Stimulated activated CD4-positive, alpha-beta T cell treated with anti-CD3 and anti-CD28 coated beads, Interleukin-2, amount 100 ng/mL, for 48 hours (primary cell): ENCODE results near the gene DCX.

Experiments used
- DNase-seq, 2 donors: peaks; one replicate each; pipeline ENCODE4 v3.0.0-alpha.2; 2020

The DCX gene

DNA sequence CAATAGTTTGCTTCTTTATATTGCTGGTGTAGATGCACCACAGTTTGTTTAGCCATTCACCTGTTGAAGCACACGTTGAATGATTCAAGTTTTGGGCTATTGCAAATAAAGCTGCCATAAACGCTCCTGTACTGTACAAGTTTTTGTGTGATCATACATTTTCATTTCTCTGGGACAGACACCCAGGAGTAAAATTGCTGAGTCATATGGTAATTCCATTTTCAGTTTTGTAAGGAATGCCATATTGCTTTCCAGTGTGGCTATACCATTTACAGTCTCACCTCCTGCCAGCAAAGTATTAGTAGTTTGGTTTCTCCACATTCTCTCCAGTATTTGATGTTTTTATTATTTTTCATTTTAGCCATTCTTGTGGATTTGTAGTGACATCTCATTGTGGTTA, 109.7 kb downstream of the DCX start:
- DNase-seq: no peak

DNA sequence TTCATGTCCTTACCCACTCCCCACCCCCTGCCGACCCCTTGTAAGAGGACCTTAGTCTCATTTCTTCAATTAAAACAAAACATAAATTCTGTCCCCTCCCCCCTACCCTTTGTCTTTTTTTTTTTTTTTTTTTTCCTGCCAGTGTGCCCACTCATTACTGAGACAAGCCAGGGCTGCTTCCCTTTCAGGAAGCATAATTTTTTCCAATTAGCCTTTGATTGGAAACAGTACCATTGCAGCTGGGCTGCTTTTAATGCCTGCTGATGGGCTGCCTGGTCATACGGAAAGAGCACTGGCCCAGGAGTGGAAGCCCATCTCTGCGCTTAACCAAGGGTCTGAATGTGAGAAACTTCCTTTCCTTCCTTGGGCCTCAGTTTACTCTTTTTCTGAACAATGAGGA, 123.2 kb downstream of the DCX start:
- no peak for DNase-seq

DNA sequence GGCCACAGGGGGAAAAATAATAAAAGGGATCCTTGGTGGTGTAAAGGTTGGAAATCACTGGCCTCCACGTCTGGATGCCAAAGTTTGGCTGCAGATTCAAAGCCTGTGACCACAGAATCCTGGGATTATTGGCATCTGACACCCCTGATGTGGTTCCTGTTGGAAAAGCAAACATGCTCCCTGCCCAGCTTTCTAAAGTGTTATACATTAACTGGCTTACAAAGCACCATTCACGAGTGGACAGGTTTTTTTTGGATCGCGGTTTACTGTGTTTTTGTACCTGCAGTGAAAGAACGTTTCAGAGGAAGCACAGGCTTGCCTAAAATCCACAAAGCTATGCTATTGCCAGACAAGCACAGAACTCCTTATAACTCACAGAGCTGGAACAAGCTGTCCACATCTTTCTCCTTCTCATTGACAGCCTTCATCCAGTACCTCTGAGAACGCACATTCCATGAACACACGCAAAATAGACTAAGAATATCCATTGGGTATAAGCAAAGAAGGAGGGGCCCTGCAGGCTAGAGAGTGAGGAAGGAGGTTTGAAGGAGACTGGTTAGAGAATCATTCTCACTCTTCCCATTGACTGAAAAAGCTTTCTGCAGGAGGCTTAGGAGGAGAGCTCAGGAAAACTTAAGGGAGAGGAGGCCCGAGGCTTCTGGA, 127.2 kb downstream of the DCX start:
- DNase-seq: no peak

DNA sequence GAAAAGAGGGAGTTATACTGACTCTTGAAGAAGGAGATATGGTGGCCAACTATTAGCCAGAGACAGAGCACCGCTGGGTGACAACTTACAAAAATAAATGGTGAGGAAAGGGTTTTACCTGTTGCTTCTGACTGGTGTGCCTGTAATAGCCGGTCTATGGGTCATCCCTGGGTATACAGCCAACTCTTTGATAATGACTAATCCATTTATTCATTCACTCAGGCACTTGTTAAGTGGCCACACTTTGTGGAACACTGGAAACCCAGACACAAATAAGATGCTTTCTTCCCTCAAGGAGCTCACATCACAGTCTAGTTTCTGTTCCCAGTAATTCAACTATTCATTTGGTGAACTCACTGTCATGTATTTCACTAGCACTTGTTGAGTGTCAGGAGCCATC, 128.5 kb downstream of the DCX start:
- DNase-seq: no peak

DNA sequence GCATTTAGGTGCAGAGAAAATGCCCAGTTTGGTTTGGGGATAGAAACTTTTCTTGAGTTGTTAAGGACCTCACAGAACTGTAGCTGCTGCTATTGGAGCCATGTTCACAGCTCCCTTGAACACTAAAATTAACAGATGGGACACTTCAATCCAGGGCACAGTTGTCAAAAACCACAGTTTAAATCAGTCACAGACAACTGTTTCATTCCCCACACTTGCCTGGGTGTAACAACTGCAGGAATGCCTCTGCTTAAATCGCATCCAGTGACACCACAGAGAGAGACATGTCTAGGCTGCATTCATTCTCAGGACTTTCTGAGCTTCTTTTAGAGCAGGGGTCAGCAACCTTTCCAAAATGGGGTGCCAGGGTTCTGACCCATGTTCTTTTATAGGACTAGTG, 129.0 kb downstream of the DCX start:
- DNase-seq: no peak

DNA sequence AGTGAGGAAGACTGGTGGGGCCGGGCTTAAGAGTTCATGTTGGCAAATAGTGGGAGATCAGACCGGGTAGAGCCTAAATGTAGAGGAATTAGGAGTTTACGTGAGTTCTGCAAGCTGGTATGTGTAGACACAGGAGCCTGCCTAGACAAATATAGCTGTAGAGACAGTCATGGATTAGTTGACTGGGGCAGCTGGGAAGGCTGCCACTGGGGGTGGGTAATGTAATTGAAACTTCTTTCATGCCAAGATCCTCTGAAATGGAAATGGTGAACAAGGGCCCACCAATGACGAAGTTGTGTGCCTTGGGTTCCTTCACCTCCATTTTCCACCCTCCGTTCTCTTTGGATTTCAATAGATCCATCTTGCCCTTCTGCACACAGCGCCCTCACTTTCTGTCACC, 129.9 kb downstream of the DCX start:
- DNase-seq: no peak

DNA sequence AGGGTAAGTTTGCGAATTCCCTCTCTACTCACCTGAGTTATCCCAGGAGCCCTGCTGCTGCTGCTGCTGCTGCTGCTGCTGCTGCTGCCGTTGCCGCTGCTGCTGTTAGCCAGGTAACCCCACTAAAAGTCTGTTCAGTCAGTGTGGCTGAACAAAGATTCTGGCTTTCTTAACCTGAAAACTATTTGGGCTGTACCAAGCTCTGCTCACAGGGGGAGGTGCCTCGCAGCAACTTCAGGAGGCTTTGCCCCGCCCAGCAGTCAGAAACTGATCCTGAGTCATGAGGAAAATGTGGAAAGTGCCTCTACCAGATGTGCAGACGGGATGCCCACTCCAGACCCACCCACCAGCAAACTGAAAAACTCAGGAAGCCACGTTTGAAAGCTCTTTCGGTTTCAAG, 141.7 kb downstream of the DCX start, which contains the start of gene CAPN6:
Gene CAPN6, minus strand, starts transcription at position 145 of the 400 bp plus-strand sequence. CDS start 6,547 bp downstream, outside the sequence.
- no peak for DNase-seq

DNA sequence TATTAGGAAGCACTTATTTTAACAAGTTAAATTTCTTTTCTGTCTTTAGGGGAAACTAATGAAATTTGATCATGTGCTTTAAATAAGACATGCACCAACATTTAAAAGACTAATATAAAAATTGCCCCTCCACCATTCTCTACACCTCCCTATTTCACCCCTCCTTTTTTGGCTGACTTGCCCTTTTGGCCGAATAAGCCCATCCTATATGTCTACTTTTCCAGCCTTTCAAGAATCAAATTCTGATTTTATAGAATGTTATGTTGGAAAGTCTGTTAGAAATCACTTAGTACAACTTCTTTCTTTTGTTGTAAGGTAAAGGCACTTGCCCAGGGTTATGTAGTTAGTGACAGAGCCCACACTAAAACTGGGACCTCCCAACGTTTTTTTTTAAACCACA, 143.5 kb downstream of the DCX start:
- no peak for DNase-seq

DNA sequence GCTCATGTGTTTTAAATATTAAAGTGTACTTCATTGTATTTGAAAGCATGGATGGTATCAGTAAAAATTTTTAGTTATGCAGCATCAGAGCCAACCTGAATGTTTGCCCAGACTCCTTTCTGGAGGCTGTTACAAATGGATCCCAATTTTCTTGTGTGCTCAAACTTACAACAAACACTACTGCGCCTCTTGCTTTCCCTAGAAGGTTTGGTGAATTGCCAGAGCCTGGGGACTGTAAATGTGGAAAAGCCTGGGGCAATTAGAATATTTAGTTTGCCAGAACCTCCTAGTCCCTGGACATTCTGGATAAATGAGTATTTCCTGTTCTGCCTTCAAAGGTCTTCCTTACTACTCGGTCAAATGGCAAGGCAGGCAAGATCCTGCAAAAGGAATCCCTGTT, 146.5 kb downstream of the DCX start:
- DNase-seq: no peak

DNA sequence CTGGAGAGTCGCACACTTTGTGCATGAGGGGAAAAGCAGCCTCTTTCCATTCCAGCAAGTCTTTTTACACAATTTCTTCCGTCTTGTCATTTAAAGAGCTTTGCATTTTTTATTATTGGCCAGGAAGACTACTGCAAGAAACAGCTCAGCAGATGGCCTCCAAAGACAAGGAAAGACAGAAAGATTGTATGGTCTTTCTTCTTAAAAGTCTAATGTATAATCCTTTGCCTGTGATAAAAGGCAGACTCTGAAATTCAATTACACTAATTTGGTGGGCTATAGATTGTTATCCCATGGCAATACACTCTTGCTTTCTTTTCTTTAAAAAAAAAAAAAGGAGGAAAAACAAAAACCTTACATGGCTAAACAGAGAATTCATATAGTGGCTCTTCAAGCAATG, 147.6 kb downstream of the DCX start:
- DNase-seq: no peak

DNA sequence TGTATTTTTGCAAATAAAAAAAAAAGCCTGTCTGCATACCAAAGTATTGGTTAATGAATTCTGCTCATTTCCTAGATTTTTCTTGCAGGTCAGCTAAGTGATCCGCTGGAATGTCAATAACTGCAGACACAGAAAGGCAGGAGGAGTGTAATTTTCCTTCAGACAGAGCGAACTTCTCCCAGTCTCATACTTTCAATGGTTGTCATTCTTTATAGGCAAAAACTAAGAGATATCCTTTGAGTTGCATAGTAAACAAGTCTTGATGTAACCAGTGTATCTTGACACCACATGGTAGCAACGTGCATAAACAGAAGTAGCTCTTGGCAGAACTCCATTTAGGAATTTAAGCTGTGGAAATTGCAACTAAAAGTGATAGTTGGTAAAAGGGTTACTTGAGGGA, 149.9 kb downstream of the DCX start:
- no peak for DNase-seq

DNA sequence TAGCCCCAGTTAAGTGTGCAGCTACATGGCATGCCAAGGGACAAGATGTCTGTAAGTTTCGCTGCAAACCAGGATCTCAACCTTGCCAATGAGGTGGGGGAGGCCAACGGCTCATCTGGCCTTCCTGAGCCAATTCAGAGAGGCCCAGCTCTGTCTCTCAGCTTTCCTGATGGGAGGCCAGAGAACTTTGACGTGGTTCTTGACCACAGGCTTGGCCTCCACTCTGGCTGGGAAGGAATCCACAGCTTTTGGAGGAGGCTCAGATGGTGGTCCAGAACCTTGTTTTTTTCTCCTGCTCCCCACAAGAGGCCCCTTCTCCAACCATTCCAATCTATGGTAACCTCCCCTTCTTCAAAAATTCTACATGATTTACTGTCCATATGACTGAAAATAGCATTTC, 151.5 kb downstream of the DCX start:
- no peak for DNase-seq

DNA sequence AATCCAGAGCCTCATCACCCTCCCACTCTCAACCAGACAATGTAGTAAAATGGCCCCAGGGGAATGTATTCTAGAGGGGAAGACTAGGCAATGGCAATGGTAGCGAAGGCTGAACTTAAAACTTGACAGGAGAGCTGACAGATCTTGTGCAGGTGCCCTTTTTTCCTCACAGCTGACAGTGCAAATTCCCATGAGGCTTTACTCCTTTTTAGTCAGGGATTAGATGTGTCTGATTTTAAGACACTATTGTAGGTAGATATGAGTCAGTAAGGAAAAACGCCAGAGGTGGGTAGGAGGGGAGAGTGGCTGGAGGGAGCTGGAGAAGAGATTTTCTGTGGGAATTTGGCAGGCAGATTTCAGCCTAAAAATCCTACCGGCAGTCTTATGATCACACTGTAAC, 152.4 kb downstream of the DCX start:
- DNase-seq: no peak

DNA sequence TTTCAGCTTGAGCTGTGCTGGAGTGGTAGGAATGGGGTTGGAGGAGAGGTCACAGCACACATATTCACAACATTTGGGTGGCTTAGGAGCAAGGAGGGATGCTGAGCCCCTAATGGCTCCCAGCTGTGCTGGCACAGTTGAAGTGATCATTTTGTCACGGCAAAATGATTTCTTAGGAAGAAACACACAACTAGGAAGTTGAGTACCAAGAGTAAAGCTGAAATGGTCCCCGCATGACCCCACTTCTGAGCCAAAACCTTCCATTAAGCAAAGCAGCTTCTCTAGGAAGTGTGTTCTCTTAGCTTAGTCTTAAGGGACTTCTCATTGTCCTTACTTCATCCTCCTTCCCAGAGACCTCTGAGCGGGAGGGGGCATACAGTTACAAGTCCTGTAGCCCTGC, 154.3 kb downstream of the DCX start:
- no peak for DNase-seq

DNA sequence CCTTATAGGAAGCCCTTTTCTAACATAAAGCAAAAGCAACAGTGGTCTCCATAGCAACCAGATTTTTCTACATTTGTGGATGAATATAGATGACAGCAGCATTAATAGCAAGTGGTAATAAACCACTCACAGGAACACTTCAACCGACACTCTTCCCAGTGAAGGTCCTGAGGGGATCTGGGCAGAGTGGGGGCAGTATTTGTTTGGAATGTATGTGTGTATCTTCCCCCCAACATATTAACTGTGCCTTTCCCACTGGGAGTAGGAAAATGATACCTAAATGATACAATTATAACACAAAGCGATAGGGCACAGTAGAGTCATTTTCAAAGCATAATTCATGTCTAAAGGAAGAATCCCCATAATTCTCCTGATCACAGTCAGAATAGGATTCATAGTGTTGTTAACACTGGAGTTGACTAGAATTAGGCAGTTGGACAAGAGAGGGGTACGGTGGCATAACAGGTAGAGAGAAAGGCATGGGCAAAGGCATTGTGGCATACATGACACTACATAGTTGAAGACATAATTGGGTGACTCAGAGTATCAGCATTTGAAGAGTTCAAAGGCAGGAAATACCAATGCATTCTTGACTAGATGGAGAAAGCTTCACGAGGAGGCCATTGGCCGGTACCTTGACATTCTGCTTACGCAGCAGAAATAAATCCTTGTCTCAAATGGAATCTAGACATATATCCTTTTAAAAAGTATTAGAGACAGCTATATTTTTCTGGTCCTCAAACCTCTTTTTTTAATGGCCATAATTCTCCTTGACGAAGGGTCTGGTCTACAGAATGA, 156.9 kb downstream of the DCX start:
- DNase-seq: no peak

DNA sequence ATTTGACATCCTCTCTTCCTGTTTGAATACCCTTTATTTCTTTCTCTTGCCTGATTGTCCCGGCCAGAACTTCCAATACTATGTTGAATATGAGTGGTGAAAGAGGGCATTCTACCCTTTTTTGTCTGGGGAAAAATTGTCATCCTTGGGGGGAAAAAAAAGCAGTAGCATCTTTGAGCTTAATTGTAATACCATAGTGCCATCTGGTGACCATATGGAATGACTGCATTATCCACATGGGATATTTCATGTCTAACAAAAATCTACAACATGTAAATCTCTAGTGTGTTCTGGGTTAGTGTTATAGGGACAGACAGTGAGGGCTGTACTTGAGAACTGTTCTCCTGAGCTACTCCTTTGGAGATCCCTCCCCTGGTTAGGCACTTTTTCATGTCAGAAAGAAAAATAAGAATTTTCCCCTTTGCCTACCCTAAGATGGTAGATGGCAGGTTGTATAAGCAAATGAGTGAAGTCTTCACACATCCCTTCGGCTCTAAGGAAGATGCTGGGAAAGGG, 167.7 kb downstream of the DCX start:
- DNase-seq: no peak
